ENCODE measurements around the gene PTPRN2.
"Not testable (repeated sequence)": the region's sequence is repeated elsewhere in the genome, so short reads cannot be mapped to it uniquely, and the experiment has no call there.

Gene PTPRN2

DNA sequence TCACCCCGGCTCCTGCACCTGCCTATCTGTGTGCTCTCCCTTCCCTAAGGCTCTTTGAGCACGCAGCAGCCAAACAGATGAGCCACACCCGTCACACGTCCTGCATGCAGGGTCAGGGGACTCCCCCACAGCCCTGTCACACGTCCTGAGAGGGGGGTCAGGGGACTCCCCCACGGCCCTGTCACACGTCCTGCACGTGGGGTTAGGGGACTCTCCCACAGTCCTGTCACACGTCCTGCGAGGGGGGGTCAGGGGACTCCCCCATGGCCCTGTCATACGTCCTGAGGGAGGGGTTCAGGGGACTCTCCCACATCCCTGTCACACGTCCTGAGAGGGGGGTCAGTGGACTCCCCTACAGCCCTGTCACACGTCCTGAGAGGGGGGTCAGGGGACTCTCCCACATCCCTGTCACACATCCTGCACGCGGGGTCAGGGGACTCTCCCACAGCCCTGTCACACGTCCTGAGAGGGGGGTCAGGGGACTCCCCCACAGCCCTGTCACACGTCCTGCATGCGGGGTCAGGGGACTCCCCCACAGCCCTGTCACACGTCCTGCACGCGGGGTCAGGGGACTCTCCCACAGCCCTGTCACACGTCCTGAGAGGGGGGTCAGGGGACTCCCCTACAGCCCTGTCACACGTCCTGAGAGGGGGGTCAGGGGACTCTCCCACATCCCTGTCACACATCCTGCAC is 211.3 kb downstream of the PTPRN2 start:
- DNase-seq, result not testable (repeated sequence)

GRCh38 chr7:158375034-158375433 is 212.6 kb downstream of the PTPRN2 start:
- DNase-seq, result no peak

DNA sequence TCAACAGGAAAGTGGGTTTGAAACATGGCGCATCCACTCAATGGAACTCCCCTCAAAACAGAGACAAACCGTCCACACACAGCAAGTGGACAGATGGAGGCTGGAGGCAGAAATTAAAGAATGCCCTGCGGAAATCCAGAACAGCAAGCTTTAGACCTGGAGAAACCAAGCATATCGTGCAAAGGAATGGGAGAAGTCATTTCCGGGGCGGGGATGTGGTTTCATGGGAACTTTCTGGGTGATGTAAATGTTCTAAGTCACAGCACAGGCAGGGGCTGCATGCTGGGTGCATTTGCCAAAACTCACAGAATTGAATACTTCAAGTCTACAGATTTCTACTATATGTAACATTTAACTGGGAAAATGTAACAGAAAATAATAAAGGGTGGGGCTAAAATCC is 213.0 kb downstream of the PTPRN2 start:
- no peak for DNase-seq

DNA sequence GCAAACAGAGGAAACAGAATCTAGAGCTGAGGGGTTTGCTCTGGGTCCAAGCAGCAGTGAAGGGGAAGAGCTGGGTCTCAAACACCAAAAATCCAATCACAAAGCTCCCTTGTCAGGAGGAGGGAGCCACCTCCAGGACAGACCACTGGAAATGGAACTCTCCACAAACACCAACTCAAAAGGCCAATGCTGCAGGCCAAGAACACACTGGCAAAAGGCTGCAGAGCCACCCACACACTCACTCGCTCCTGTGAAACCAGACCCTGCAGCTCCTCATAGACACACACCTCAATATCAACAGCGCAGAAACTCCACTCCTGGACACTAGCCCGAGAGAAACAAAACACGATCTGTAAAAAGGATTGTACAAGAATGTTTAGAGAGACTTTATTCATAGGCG is 213.5 kb downstream of the PTPRN2 start:
- DNase-seq, result no peak

- no peak for DNase-seq
Measured at GRCh38 chr7:158373476-158374133, 214.0 kb downstream of the PTPRN2 start.

GRCh38 chr7:158372400-158373342 is 215.0 kb downstream of the PTPRN2 start:
- DNase-seq, result no peak

DNA sequence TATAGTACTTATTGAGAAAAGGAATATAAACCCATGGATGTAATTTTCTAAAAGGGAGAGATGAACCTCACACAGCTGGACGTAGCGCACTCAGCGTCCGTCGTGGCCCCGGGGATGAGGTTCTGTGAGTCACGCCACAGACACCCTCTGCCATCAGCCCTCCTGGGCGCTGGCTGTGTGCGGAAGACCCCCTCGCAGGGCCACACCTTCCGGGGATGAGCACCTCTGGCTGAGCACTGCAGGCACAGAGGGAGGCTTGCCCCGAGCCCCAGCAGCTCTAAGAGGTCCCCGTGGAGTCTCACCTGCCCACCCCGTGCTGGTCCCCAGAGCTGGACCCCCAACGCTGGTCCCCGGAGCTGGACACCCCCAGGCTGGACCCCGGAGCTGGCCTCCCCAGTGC is 215.8 kb downstream of the PTPRN2 start:
- DNase-seq, result no peak

DNA sequence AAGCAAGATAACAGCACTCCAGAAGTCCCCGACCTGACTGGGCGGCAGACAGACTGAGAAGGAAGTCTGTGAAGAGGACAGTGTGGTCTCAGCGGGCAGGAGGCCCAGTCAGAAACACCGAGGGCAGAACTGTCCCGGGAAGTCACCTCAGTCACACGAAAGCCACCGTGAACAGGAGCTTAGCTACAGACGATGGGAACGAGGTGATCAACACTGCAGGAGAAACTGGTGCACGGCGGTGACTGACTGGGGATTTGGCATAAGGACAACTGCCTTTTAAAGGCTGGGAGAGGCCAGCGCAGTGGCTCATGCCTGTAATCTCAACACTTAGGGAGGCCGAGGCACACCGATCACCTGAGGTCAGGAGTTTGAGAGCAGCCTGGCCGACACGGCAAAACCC is 217.8 kb downstream of the PTPRN2 start:
- no peak for DNase-seq

- DNase-seq, result no peak
Measured at GRCh38 chr7:158369290-158369689, 218.3 kb downstream of the PTPRN2 start.

DNA sequence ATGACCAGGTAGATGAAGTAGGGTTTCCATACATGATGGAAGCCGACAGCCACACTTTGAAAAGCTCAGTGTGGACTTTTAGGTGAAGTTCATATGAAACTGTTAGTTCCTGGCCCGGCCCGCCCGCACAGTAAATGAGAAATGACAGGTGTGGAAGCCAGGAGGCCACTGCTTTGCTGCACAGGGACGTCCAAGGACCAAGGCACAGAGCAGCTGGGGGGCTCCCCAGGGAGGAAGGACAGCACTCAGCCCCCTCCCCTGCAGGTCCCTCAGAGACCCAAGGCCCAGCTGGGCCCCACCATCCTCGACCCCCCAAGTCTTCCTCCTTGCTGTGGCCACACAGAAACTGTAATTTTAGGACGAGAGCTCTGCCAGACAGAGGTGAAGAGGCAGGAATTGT is 219.2 kb downstream of the PTPRN2 start:
- no peak for DNase-seq

- no peak for DNase-seq
Measured at GRCh38 chr7:158367634-158367982, 220.0 kb downstream of the PTPRN2 start.

- DNase-seq, result no peak
Measured at GRCh38 chr7:158366916-158367633, 220.5 kb downstream of the PTPRN2 start.

DNA sequence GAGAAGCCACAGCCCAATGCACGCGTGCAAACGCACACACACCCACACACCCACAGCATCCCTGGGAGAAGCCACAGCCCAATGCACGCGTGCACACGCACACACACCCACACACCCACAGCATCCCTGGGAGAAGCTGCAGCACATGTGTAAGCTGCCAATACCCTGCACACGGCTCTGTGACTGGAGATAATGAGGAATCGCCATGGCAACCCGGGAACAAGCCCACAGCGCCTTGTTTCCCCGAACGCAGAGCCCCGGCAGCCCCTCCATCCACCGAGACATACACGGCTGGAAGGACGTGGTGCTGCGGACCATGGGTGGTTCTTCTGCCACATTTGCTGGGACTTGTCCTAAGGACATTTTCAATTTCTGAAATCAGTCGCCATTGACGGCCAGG is 221.3 kb downstream of the PTPRN2 start:
- no peak for DNase-seq

DNA sequence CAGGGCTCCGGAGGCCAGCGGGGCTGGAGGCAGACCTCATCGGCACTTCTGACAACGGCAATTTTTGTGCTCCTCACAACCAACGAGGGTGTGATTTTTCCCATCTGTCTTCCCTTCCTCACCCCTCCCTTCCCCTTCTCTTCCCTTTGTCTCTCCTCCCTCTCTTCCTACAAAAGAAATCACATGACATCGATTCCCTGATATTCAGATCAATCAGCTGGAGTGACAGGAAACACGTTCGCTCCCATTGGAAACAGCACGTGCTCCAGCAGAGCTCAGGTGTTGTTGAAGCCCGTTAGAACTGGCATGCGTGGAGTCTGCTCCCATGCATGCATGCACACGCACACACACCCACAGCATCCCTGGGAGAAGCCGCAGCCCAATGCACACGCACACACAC is 222.4 kb downstream of the PTPRN2 start:
- no peak for DNase-seq

DNA sequence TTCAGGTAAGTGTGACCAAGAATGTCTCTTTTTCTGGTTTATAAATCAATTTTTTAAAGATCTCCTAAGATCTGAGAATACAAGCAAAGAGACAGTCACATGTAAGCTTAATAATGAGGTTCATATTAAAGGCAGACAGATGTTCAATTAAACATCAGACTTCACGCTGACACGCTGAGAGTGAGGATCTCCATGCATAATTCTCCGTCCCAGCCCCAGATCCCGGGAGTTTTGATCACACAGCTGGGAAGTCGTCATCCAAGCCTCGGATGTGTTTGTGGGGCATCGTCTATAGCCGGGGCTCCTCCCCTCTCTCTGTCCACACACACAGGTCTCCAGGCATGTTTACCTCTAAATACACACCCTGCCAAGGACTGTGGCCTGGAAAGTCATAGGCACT is 223.2 kb downstream of the PTPRN2 start:
- DNase-seq, result no peak

DNA sequence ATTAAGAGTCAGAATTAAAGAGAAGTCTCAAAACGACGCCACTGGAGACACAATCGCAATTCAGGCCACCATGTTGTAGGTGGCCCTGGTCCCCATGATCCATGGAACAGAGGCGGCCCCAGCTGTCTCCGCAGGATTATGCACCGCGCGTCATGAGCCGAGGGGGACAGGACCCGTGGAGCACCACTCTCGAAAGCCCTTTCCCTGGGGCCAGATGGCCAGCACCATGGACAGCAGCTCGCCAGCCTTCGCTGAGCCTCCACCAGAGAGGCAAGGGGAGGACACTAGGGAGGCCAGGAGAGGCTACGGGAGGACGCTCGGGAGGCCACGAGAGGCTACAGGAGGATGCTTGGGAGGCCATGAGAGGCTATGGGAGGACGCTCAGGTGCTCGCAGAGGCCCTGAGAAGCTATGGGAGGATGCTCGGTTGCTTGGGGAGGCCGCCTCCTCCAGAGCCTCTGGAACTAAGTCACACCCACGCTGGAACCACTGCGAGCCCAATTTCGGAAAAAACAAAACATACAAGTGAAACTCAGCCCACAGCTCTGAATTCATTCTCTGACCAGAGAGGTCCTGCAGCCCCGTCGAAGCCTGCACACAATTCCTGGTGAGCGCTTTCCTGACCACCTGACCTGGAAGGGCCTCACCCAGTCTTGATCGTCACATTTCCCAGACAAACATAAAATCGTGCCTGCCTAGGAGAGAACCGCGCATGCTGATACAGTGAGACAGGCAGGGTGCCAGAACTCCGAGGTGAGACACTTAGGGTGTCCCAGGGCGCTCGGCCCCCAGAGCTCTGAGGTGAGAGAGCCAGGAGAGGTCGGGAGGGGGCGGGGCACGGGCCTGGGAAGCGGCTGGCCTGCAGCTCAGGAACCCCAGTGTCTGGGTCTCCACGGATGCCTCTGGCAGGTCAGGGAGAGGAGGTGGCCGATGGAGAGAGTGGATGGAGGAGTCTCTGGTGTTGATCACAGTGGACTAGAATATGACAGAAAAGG is 224.4 kb downstream of the PTPRN2 start:
- no peak for DNase-seq

DNA sequence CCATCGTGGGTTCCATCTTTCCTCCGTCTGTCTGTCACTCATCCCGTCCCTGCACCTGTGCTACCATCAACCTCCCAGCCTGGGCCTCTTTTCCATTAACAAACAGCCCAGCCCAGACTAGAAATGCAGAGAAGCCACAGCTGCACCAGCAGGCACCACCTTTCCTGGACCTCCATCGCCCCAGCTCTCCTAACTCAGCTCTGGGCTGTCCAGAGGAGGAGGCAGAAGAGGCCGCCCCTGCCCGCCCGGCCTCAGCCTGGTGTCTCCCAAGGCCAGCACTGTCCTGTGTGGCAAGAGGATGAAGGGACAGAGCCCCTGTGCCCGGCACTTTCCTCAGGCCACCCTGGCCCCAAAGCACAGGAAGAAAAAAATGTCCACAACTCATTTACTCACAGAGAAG is 225.6 kb downstream of the PTPRN2 start:
- DNase-seq, result no peak

DNA sequence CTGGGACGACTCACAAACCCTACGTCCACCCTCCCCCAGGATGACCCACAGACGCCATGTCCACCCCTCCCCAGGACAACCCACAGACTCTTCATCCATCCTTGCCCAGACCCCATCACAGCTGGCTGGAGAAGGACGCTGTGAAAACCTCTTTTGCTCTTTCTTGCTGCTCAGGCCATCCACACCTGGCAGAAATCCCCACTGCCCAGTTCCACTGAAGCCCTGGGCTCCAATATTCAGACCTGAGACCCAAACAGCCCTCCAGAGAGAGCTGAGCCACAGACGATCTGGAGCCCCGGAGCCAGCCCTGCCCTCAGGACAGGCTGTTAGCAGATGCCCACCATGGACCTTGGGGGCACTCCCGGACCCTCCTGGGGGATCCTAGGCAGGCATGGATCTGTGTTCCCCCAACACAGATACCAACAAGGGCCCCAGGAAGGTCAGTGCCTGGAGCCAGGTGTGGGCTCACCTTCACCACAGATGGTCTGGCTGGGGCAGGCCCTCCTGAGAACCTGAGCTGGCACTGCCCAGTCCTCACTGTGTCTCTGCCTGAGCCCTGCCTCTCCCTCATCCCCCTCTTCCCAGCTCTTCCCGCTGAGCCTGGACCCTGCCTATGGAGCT is 226.2 kb downstream of the PTPRN2 start:
- DNase-seq, result no peak

DNA sequence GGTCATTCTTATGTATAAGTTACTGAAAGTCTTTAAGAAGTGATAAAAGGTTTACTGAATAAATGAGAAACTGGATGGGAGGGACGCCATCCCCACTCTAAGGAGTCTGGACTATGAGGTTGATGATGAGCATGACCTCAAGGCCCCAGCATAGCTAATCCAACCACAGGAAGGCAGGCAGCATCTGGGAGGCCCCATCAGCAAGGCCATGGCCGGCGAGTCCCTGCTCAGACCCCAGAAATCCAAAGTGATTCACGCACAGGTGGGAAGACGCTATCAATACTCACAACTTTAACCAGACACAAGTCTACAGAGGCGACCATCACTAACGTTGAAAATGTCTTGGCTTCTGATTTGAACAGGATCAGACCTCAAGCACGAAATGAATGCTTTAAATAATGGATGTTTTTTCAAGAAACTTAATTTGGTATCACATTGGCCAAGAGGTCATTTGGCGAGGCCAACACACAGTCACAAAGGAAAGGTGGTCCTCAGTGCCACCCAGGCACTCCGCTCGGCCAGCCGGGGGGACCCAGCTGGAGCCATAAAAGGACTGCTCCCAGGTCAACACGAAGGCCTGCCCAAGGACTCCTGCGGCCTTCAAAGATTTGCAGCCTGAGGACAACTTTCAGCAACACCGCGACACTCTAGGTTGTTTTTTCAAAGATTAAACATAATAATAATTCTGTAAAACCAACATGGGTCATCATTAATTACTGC is 228.5 kb downstream of the PTPRN2 start:
- no peak for DNase-seq
